LNCaP clone FGC (cell line): ENCODE results near the gene GATAD2B.
A peak's percentile ranks its signal among the peaks of the same experiment; 100 is the strongest.

ENCODE experiments used
- DNase-seq: peaks from one replicate; pipeline ENCODE4 v3.0.0-alpha.2; 2011; ENCODE audit warnings: low read depth
- H3K4me3 ChIP-seq: 2 replicates; pipeline ENCODE4 v1.5.1; 2011; ENCODE audit warnings: mild to moderate bottlenecking, low read depth, low read length, control low read depth
- TF ChIP-seq, protein P1 (sequence below): IDR thresholded peaks from 2 replicates; pipeline ENCODE4 v1.5.1; 2012; ENCODE audit warnings: mild to moderate bottlenecking; ENCODE audit not compliant: control insufficient read depth, insufficient read depth; ENCODE audit errors: extremely low read depth

The GATAD2B gene

GRCh38 chr1:153776352-153776751, 146.4 kb downstream of the GATAD2B start:
- peak overlapping the region; percentile 54 for H3K4me3 ChIP-seq
- DNase-seq = no peak
- TF ChIP-seq, protein P1, sequence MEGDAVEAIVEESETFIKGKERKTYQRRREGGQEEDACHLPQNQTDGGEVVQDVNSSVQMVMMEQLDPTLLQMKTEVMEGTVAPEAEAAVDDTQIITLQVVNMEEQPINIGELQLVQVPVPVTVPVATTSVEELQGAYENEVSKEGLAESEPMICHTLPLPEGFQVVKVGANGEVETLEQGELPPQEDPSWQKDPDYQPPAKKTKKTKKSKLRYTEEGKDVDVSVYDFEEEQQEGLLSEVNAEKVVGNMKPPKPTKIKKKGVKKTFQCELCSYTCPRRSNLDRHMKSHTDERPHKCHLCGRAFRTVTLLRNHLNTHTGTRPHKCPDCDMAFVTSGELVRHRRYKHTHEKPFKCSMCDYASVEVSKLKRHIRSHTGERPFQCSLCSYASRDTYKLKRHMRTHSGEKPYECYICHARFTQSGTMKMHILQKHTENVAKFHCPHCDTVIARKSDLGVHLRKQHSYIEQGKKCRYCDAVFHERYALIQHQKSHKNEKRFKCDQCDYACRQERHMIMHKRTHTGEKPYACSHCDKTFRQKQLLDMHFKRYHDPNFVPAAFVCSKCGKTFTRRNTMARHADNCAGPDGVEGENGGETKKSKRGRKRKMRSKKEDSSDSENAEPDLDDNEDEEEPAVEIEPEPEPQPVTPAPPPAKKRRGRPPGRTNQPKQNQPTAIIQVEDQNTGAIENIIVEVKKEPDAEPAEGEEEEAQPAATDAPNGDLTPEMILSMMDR = no peak

GRCh38 chr1:153775458-153776327, 147.1 kb downstream of the GATAD2B start:
- peak overlapping the region; percentile 54 for H3K4me3 ChIP-seq
- TF ChIP-seq, protein P1 = no peak

GRCh38 chr1:153774780-153775457, 147.9 kb downstream of the GATAD2B start, which contains the start of gene SLC27A3:
Gene SLC27A3, plus strand, starts transcription at chr1:153775407. Its CDS starts 91 bp downstream, at chr1:153775498.
- H3K4me3 ChIP-seq = peak within 1 kb of the TSS; percentile 54
- DNase-seq = no peak

More at GRCh38 chr1:153775458-153776327, 147.1 kb downstream of the GATAD2B start:
- DNase-seq = no peak

DNA sequence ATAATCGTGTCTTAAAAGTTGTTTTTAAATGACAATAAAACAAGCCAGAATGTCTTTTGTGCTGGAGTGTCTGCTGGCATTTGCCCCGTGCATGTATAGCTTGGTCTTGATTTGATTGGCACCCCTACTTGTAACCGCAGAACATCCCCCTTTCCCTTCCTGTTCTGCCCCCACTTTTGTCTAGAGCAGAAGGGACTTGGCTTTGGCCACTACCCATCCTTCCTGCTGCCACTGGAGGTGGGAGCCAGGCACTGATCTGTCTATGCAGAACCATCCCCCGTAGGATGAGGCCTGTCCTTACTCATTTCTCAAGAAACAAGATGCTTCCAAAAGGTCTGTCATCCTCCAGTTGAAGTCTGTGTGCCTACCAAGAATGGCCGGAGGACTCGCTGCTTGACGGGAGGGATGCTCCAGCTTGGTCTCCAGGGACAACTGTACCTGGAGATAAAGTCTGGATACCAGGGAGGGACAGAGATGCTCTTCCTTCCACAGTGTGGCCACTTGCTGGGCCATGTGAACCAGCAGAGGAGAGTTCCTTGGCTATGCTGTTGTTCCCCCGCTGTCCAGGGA, 148.7 kb downstream of the GATAD2B start:
- TF ChIP-seq, protein P1 = no peak
- no peak overlapping the region for H3K4me3 ChIP-seq
- no peak for DNase-seq

More at GRCh38 chr1:153774780-153775457, 147.9 kb downstream of the GATAD2B start, which contains the start of gene SLC27A3:
- TF ChIP-seq, protein P1 = no peak

DNA sequence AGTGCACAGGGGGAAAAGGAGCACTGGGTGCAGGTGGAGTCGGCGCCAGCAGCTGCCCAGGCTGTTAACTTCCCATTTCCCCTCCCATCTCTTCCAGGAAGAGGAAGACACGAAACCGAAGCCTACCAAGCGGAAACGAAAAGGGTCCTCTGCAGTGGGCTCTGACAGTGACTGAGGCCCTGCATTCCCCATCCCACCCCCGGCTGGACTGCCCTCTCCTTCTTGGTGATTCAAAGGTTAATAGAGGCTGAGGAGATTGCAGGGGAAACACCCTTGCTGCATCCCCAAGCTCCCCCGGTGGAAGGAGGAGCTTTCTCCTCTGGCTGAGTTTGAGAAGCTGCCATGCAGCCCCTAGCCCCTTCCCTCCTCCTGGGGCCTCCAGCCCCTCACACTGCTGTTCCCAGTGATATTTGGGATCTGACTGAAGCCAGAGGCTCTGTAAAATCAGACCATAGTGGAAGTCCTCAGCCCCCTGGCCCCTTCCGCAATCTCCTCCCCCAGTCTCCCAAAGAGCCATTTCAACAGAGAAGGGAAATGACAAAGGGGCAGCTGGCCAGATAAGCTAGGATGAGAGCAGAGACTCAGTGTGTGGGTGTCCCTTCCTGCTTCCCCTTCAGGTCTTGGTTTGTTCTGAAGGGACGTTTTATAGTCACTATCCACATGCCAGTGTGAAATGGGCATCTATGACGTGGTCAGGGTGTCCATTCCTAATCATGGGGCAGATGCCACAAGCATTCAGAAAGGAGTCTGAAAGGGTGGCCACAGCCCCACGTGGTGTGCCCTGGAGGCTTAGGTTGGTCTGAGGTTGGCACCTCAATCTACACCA, 149.5 kb downstream of the GATAD2B start:
- no peak overlapping the region for H3K4me3 ChIP-seq
- TF ChIP-seq, protein P1 = no peak
- no peak for DNase-seq
